Breast epithelium (tissue), 3 donors: ENCODE results near the gene TMED10.

Experiments
- POLR2A ChIP-seq: fragments of 450-650 bp; IDR thresholded peaks from one replicate; pipeline ENCODE4 v1.6.1; 2016; ENCODE audit warnings: antibody characterized with exemption, mild to moderate bottlenecking, moderate library complexity
- POLR2AphosphoS5 ChIP-seq, 3 donors: sonication (generic); formaldehyde crosslinking; IDR thresholded peaks; one replicate each; pipeline ENCODE4 v1.6.1; 2017; ENCODE audit warnings: antibody characterized with exemption in 3 of 3
- TF ChIP-seq, protein P1 (sequence below), 3 donors: fragments of 450-650 bp; IDR thresholded peaks; one replicate each; pipeline ENCODE4 v1.5.1; 2016 to 2017; ENCODE audit warnings: antibody characterized with exemption in 3 of 3, mild to moderate bottlenecking in 3 of 3, moderate library complexity in 3 of 3

- TF ChIP-seq, protein P1, sequence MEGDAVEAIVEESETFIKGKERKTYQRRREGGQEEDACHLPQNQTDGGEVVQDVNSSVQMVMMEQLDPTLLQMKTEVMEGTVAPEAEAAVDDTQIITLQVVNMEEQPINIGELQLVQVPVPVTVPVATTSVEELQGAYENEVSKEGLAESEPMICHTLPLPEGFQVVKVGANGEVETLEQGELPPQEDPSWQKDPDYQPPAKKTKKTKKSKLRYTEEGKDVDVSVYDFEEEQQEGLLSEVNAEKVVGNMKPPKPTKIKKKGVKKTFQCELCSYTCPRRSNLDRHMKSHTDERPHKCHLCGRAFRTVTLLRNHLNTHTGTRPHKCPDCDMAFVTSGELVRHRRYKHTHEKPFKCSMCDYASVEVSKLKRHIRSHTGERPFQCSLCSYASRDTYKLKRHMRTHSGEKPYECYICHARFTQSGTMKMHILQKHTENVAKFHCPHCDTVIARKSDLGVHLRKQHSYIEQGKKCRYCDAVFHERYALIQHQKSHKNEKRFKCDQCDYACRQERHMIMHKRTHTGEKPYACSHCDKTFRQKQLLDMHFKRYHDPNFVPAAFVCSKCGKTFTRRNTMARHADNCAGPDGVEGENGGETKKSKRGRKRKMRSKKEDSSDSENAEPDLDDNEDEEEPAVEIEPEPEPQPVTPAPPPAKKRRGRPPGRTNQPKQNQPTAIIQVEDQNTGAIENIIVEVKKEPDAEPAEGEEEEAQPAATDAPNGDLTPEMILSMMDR (IDR thresholded peaks at IDR 0.05), result no peak
- TF ChIP-seq POLR2AphosphoS5 (IDR thresholded peaks at IDR 0.05), result no peak
- no peak for TF ChIP-seq POLR2A
These were observed 11.6 kb downstream of the TMED10 start for GRCh38 chr14:75164809-75165208.
